GM10847 (cell line): ENCODE data around the gene AADACL4.

Experiments used
- POLR2A ChIP-seq: IDR thresholded peaks from 2 replicates; pipeline ENCODE4 v1.6.1; 2011; ENCODE audit not compliant: insufficient read length; ENCODE audit errors: extremely low read depth

AADACL4 gene

DNA sequence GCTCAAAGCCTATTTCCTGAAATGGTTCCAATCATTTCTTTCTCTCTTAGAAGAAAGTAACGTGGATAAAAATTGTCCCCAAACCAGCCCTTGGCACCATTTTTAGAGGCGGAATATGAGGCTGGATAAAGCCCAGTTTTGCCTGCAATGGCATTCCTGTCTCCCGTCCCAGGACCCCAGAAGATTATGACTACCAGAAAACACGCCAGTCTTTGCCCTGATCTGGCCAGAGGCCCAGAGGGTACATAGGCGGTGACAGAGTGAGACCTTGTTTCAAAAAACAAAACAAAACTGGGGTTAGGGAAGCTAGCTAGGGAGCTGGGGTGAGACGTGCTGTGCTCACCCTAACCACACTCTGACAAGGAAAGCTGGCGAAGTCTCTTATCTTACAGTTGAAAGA is at the start of gene AADACL4:
Gene AADACL4 (plus strand): TSS at position 301 of the 400 bp plus-strand sequence. CDS start 462 bp downstream, outside the sequence.
- no peak for TF ChIP-seq POLR2A

GRCh38 chr1:12594490-12594889 is 49.4 kb upstream of the AADACL4 start:
- no peak for TF ChIP-seq POLR2A

DNA sequence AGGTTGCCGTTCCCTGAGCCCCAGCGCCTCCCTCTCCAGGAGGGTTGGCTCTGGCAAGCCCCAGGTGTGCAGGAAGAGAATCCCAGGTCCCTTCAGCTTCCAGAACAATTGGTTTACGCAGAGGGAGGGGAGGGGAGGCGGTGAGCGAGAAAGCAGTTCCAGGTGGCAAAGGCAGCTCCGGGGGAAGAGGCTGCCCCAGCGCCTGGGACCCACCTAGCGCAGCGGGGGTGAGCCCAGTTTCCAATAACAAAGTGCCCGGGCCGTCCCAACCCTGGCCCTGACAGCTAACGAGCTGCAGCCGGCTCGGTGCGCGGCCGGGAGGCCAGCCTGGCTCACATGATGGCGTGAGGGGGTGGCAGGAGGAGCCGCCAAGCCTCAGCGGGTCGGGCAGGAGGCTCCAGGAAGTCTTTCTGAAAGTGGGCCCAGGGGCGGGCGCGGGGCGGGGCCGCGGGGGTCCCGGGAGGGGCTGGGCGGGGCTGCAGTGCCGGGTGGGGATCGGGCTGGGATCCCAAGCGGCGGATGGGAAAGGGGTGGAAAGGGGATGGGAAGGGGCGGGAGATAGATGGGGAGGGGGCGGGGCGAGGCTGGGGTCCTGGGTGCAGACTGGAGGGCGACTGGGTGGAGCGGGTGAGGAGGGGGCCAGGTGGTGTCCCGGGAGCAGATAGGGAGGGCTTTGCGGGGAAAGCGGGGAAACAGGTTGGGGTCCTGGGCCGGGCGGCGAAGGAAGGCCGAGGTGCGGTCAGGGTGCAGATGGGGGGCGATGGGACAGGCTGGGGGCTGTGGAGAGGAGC is 48.7 kb upstream of the AADACL4 start:
- TF ChIP-seq POLR2A: no peak

DNA sequence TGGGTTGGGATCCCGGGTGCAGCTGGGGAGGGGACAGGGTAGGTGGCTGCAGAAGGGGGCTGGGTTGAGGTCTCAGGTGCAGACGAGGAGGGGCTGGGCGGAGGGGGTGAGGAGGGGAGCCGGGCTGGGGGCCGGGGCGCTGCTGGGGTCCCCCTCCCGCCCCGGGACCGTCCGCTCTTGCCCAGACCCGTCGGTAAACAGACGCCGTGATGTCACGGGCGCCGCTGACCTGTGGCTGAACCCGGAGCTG is 48.2 kb upstream of the AADACL4 start:
- TF ChIP-seq POLR2A: no peak

- no peak for TF ChIP-seq POLR2A
Observed at GRCh38 chr1:12596007-12596821, 47.7 kb upstream of the AADACL4 start.

DNA sequence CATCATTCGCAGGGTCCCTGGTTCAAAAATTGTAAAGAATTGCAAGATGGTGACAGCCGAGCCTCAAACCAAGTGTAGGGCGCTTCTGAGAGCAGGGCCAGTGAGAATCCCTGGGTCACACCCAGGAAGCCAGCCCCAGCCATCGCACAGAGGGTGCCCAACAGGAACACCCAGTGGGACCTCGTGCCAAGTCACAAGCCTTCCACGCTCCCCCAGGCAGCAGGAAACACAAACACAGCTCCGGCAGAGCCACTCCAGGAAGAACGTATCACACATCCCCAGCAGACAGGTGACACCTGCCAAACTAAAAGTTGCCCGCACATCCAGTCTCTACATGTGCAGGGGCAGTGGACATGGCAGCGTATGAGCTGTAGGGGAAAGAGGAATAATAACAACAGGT is 46.1 kb upstream of the AADACL4 start:
- TF ChIP-seq POLR2A: no peak

GRCh38 chr1:12598974-12599373 is 44.9 kb upstream of the AADACL4 start:
- TF ChIP-seq POLR2A: no peak

DNA sequence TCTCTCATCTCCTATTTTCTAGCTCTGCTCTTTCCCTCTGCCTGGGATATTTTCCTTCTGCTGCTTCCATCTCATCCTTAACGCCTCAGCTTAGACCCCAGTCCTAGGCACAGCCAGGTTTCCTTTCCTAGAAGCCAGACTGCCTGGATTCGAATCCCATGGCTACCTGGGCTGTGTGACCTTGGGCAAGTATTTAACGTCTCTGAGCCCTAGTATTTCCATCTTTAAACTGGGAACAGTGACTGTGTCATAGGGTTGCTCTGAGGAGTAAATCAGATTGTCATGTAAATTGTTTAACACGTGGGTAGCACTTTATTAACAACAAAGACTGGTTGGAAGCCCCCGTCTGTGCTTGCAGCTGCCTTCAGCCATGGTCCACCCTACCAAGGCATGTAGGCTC is 44.2 kb upstream of the AADACL4 start:
- TF ChIP-seq POLR2A: no peak

GRCh38 chr1:12600335-12600734 is 43.5 kb upstream of the AADACL4 start:
- TF ChIP-seq POLR2A: no peak

DNA sequence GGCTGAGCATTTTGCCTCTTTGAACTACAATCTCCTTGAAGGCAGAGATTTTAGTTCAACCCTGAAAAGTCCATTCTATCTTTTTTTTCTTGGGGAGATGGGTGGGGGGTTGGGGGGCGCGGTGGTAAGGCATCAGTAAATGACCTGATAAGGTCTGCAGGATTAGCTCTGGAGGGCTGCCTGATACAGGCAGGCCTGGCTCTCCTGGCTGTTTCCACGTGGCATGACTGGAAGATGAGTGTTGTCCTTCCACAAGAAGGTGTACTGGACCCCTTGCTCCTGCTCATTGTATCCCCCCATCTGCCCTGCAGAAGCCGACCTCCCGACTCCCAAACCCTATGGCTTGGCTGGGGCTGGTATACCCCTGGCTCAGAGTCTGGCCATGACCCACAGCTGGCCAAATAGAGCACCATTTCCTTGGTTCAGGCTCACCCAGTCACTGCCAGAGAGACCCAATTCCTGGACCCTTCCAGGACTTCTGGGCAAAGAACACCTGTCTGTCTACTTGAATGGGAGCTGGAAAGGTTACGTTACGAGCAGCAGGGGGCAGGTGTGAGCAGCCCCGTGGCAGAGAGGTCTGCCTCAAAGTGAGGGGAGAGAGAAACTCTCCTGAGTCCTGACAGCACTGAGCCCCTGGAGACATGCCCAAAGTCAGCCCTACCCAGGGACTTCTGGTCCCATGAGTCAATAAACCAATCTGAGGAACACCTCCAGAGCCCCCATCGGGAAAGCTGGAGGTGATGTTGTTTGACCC is 42.8 kb upstream of the AADACL4 start:
- TF ChIP-seq POLR2A: no peak

DNA sequence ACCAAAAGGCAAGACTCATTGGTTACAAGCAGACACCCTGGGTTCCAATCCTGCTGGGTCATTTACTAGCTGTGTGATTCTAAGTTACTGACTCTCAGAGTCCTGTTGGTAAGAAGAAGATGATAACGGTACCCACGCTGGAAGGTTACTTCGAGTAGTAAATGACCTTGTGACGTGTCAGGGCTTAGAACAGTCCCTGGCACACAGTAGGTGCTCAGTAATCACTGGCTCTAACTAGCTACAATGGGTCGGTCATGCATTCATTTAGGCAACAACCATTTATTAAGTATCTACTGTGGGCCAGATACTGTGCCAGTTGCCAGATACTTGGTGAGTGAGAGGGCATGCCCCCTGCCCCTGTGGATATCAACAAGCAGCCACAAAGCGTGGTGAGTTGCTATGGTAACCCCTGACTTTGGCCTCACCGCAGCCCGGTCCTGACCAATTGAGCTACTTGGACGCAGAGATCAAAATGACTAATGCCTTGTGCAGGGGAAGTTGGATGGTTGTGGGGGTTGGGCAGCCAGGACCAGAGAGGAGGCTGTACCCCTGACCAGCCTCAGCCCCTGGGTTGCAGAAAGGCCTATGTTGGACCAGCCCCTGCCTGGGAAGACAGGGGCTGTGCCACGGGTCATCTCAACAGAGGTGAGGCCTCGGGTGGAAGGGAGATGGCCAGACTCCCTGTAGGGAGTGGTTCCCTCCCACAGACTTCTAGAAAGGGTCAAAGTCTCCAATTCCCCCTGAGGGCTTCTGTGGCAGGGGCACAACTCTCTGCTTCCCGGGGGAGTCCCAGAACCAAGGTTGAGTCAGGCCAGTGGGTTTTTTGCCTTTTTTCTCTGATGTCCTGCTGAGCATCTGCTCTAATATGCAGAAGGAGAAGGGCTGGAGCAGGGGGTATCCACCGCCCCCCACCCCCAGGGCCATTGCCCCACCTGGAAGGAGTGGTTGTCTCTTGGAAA is 41.9 kb upstream of the AADACL4 start:
- no peak for TF ChIP-seq POLR2A

- no peak for TF ChIP-seq POLR2A
Observed at GRCh38 chr1:12602659-12603024, 41.2 kb upstream of the AADACL4 start.

DNA sequence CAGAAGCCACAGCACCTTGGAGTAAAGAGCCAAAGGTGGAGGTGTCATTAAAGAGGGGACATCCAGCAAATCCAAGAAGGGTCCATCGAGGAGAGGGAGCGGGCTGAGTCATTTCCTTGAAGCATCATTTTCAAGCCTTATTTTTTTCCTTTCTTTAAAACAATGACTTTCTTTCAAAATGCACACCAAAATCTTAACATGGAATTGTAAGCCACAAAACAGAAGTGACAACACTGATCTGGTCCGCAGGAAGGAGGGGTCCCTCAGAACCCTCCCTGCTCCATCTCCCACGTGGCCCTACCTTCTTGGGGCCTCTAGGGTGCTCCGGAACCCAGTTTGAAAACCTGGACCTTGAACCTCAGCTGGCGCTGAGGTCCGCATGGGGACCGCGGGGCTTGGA is 40.7 kb upstream of the AADACL4 start:
- no peak for TF ChIP-seq POLR2A

DNA sequence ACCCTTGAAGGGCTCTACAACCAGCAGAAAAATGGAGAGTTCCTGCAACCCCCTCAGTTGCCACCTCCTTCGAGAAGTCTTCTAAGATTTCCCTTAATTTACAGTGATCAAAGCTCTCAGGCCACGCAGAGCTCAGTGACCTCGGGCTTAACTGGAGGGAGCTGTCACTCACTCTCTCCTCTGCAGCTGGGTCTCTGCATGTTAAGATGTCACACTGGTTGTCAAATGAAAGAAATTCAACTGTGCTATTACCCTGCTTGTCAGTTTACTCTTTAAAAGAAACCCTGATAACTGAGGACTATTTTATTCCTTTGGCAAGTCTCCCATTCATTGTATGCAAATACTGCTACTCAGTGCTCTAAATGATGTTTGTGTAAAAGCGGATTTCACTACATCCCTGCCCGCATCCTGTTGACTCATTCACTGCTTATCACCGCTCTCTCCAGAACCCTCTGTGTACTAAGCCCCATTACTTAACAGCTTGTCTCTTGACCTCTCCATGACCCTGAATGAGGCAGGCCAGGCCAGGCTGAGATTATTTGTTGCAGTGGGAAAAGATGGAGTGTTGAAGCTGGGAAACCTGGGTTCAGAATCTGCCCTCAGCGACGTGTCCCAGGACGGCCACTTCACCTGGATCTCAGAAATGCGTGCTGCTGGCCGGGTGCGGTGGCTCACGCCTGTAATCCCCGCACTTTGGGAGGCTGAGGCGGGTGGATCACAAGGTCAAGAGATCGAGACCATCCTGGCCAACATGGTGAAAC is 39.6 kb upstream of the AADACL4 start:
- TF ChIP-seq POLR2A: no peak
